HG03066 (cell line): ENCODE results near the gene PPP1R8.
"Not testable (repeated sequence)": the region's sequence is repeated elsewhere in the genome, so short reads cannot be mapped to it uniquely, and the experiment has no call there.

Experiments used
- ATAC-seq: cut with Tn5 transposase; IDR thresholded peaks from one replicate; pipeline ENCODE4 v1.9.1; 2021; ENCODE audit warnings: low read depth; ENCODE audit not compliant: unreplicated experiment

PPP1R8 gene

DNA sequence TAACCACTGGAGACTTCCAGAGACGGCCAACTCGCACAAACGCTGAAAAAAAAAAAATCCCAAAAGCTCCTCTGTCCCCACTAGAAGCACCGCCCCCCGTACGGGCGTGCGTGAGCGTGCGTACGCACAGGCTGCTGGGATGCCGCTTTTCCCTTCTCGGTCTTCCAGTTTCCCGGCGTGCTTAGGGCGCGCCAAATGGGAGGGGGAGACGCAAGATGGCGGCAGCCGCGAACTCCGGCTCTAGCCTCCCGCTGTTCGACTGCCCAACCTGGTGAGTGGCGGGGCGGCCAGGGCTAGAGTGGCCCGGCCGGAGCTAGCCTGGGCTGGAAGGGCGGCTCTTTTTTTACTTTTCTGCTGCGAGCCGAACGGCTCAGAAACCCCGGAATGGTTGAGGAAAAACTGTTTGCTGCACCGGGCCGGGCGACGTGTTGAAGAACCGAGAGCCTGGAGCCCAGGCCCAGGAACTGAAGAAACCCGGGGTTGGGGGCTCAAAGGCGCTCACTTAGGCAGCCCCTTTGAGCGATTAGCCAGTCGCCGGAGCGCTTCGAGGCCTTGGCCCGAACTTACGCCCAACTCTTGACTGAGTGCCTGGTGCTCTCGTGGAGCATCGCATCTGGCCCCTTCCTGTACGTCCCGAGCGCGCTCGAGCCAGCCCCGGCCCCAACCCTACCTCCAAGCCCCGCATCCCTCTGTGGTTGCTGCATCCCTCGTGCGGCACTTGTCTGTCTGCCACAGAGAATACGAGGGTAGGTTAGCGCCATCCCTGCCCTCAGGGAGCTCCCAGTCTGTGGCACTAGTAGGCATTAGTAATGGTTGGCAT, at the start of gene PPP1R8:
PPP1R8 (plus strand) TSS at position 162 of the 820 bp plus-strand sequence; CDS start at position 216, 54 bp downstream.
- ATAC-seq = peak; percentile 91

DNA sequence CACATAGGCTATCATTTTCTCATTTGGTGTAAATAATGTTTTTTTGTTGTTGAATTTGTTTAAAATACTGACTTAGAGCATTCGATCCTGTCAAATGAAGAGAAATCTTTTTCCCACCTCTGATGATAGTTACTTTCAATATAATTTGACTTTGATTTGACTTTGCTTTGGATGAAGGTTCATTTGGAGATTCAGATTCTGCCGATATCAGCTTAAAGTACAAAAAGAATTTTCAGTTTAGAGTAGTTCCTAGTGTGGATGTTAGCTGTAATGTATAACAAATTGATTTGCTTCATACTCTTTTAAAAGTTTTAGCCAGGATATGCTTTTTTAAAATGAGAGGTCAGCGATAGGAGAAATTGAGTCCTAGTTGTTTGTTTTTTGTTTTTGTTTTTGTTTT, 47.6 kb upstream of the PPP1R8 start:
- no peak for ATAC-seq

DNA sequence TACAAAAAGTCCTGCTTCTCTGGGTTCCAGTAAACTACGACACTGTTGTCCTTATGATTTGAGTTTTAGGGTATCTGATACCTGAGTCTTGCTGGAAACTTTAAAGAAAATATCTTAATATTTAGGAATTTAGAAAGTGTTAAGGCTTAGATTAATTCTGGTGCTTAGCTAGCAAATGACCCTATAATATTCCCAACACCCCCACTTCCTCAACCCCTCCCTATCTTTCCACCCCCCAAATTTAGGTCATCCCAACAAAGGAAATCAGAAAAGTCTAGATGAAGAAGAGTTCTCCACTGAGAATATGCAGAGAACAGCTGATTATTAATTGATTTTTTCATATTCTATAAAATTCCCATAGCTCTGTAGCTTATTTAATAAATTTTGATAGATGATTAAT, 45.9 kb upstream of the PPP1R8 start:
- no peak for ATAC-seq

DNA sequence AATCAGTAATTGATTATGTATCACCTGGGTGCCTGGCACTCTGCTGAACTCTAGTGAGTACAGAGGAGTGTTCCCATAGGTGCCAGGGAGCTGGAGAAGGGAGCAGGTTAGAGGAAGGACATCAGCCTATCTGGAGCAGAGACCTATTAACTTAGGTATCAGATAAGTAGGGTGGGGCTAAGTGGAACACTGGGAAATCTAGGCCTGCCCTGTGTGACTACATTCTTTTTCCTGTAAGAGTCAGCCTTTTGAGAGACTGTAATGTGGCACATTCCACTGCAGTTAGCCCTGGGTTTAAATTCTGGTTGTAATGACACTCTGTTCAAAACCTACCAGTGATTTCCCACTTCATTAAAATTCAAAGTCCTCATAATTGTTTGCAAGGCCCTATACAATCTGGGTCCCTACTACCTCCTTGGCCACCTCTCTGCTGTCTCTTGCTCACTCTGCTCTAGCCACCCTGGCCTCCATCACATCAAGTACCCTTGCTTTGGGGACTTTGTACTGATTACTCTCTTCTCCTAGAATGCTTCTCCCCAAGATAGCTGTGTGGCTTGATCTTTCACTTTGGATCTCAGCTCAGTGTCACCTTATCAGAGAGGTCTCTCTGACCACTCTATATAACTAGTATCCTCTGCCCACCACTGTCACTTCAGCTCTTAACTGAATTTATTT, 44.7 kb upstream of the PPP1R8 start:
- ATAC-seq = no peak

DNA sequence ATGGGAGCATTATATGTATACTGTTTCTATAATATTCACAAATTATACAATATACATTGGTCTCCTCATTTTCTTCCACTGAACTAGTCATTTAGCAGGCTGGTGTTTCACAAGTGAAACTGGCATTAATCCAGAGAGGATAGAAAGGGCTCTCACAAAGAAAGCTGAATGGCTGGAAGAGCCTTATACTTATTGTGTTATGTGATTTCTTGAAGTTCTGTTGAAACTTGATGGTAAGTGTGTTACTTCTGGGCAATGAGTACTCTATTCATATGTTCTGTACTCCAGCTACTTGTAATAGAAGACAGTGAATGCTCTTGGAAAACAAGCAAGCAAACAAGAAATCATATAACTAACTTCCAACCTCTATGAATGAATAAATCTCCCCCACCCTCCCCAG, 42.7 kb upstream of the PPP1R8 start:
- ATAC-seq = no peak

DNA sequence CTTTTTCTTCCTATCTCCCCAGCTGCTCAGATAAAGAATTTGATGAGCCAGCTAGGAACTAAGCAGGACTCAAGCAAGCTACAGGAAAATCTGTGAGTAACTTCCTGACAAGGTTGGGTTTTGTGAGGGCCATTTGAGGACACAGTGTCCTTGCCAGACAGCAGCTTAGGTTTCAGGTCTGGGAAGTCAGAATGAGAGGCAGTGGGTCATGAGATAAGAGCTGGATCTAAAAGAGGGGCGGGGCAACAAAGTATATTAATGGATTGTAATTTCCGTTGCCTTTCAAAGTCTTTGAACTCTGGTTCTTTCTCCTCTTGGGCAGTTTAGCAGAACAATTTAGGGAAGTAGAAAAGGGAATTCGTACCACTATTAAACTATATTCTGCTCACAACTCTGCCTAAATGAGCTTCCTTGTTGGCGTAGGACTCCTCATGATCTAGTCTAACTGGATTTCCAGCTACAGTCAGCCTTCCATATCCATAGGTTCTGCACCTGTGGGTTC, 41.0 kb upstream of the PPP1R8 start:
- no peak for ATAC-seq

DNA sequence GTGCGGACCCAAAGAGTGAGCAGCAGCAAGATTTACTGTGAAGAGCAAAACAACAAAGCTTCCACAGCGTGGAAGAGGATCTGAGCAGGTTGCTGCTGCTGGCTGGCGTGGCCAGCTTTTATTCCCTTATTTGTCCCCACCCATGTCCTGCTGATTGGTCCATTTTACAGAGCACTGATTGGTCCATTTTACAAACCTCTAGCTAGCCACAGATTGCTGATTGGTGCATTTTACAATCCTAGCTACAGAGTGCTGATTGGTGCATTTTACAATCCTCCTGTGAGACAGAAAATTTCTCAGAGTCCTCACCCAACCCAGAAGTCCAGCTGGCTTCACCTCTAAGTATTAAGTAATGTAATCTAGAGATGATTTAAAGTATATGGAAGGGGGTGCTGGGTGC, 40.3 kb upstream of the PPP1R8 start:
- not testable (repeated sequence) for ATAC-seq

DNA sequence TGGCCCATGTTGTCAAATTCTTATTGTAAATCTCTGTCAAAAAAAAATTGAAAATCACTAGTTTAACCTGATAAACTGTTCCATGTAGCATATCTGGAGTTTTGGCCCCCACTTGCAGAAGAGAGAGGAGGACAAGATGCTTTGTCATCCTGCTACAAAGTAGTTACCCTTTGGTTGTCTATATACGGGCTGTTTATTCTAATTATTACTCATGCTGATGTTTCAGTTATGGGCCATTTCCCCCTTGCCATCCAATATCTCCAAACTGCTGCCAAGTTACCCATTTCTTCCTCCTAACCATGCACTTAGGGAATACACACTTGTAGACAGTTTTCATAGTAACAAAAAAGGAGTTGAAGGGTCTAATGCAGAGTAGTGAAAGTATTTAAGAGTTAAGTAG, 35.0 kb upstream of the PPP1R8 start:
- no peak for ATAC-seq

DNA sequence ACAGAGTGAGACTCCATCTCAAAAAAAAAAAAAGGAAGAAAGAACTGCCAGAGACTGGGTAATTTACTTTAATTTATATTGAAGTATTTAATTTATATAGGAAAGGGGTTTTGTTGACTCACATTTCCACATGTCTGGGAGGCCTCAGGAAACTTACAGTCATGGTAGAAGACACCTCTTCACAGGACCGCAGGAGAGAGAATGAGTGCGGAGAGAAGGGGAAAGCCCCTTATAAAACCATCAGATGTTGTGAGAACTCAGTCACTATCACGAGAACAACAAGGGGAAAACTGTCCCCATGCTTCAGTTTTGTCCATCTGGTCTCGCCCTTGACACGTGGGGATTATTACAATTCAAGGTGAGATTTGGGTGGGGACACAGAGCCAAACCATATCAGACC, 25.8 kb upstream of the PPP1R8 start:
- no peak for ATAC-seq

DNA sequence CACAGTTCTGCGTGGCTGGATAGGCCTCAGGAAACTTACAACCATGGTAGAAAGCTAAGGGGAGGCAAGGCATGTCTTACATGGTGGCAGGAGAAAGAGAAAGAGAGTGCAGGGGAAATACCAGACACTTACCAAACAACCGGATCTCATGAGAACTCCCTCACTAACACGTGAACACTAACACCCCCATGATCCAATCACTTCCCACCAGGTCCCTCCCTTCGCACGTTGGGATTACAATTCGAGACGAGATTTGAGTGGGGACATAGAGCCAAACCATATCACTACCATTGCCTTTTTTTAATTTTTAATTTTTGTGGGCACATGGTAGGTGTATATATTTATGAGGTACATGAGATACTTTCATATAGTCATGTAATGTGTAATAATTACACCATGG, 23.8 kb upstream of the PPP1R8 start:
- ATAC-seq = no peak

DNA sequence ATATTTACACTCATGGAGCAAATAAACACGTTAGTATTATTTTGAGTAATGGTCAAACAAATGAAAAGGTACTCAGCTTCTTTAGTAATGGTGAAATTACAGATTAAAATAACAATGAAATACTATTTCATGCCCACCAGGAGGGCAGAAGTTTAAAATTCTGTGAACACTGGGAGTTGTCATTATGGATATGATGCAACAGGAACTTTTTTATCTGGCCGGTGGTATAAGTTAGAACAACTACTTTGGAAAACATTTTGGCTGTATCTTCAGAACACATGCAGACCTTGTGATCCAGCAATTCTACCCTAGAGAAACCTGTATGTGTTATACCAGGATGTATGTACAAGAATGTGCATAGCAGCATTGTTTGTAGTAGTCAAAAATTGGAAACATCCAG, 23.2 kb upstream of the PPP1R8 start:
- no peak for ATAC-seq

DNA sequence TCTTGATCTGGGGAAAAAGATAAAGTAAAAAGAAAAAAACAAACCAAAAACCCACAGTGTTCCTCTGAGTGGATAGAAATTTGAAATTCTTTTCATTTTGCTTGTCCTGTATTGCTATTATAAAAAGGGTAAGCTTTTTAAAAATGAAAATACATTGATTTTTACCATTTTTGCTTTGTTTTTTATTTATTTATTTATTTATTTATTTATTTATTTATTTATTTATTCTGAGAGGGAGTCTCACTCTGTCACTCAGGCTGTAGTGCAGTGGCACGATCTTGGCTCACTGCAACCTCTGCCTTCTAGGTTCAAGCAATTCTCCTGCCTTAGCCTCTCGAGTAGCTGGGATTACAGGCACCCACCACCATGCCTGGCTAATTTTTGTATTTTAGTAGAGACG, 22.5 kb upstream of the PPP1R8 start:
- ATAC-seq = not testable (repeated sequence)

DNA sequence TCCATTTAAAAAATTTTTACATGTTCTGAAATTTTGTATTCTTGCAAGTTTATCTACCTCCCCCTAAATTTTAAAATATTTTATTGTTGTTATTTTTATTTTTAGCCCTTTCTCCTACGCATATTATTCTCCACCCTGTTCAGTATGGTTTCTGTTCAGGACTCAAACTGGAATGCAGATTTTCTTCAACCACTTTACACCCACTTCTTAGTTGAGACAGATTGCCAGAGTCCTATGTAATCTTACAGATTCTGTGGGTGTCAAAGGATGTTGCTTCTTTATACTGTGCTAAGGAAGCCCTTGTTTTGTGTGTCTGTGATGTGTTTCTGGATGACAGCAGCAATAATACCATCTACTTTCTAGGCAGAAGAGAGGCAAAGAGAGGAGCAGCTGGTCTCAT, 20.7 kb upstream of the PPP1R8 start:
- no peak for ATAC-seq

DNA sequence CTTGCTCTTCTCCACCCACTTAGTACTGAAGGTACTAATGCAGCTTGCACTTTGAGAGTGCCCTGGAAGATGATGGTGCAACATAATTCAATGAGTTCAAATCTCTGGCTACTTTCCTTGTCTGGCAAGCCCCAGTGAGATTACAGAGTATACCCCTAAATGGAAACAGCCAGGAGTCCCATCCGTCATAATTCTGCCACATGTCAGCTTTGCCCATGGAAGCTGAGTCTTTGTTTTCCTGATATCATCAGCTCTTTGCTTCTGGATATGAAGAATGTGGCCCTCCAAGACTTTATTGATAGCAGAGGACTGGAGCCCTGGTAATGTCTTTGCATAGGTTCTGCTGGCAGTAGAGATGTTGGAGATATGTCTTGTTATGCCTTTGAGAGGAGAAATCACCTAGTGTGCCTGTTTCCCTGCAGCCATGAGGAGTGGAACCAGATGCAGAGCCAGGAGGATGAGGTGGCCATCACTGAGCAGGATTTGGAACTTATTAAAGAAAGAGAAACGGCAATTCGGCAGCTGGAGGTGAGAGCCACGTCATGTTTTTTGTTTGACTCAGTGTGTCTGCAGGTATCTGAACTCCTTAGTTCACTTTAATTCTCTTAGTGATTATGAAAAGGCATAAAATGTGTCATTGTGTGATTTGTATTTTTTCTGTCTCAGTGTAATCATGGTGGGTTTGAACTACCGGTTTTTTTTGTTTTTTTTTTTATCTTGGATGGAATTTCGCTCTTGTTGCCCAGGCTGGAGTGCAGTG, 18.7 kb upstream of the PPP1R8 start:
- ATAC-seq = no peak

DNA sequence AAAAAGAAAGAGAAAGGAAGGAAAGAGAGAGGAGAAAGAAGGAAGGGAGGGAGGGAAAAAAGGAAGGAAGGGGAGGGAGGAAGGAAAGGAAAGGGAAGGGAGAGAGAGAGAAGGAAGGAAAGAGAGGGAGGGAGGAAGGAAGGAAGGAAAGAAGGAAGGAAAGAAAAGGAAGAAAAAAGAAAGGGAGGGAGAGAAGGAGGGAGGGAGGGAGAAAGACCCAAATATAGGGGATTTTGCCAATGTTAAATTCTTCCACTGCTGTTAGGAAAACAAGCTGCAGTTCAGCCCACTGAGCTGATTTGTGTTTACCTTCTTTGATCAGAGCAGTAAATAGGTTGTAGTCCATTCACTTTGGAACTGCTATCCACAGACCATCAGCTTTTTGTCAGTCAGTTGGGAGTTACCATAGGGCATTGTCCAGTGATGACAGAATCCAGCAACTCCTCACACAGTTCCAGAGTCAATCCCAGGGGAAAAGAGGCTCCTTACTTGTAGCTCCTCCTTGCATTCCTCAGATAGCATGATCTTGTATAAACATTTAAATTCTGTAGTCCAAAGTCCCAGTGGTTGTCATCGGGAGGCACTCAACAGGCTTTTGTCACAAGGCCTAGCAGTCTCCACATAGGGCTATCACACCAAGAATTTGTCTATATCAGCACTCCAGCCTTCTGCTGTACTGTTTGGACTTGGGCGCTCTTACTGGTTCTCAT, 13.5 kb upstream of the PPP1R8 start:
- no peak for ATAC-seq

DNA sequence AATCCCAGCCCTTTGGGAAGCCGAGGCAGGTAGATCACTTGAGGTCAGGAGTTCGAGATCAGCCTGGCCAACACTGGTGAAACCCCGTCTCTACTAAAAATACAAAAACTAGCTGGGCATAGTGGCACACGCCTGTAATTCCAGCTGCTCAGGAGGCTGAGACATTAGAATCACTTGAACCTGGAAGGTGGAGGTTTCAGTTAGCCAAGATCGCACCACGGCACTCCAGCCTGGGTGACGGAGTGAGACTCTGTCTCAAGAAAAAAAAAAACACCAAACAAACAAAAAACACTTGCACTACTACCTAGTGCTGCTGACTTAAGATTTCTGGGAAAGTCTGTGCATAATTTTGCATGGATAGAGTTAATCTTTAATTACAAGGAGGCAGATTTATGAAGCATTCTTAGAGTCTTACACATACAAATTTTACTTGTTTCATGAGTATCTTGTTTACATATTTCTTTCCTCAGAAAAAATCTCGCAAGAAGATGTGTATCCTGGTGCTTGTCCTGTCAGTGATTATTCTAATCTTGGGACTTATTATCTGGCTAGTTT, 8.7 kb upstream of the PPP1R8 start:
- ATAC-seq = no peak

DNA sequence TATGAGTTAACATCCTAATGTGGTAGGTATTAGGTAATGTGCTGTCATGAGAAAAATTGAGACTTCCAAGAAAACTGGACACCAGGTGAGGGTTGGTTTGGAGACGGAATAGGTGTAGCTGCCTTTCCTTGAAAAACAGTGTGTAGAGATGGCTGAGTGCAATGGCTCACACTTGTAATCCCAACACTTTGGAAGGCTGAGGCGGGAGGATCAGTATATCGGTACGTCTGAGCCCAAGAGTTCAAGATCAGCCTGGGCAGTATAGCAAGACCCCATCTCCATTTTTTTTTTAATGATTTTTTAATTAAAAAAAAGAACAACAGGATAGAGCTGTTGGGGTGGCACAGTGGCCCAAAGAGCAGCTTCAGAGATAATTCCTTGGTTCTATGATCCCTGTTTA, 6.8 kb upstream of the PPP1R8 start:
- ATAC-seq = no peak

DNA sequence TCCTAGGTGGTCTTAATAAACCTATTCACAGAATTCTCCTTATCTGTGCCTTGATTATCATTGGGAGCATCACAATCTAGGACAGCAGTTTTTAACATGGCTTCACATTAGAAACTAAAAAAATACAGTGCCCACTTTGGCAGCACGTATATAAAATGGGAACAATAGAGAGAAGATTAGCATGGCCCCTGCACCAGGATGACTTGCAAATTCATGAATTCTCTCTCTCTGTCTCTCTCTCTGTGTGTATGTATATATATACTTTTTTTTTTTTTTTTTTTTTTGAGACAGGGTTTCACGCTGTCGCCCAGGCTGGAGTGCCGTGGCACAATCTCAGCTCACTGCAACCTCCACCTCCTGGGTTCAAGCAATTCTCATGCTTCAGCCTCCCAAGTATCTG, 6.2 kb upstream of the PPP1R8 start:
- ATAC-seq = no peak

DNA sequence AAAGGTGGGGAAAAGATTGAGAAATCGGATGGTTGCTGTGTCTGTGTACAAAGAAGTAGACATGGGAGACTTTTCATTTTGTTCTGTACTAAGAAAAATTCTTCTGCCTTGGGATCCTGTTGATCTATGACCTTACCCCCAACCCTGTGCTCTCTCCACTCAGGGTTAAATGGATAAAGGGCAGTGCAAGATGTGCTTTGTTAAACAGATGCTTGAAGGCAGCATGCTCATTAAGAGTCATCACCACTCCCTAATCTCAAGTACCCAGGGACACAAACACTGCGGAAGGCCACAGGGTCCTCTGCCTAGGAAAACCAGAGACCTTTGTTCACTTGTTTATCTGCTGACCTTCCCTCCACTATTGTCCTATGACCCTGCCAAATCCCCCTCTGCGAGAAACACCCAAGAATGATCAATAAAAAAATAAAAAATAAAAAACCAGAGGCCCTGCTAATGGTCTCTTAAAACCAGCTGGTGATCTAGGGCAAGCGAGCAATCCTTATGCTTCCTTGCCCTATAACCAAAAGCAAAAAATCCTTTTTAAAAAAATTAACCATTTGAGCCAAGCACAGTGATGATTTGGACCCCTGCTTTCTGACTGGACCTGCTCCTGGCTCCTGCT, 1.1 kb upstream of the PPP1R8 start:
- ATAC-seq = not testable (repeated sequence)
